Hepatocyte (in vitro differentiated cells): ENCODE data around the gene LRRC4. TPM values are rescaled to one million over a fixed set of nuclear protein-coding genes. Genes with fewer than 3 reads are reported as not detected.

ENCODE experiments used
- DNase-seq: peaks from one replicate; pipeline ENCODE4 v3.0.0-alpha.2; 2016; ENCODE audit warnings: low spot score
- H2AFZ ChIP-seq: fragments of 200-600 bp; sonication (generic); 2 replicates; pipeline ENCODE4 v1.6.0; 2016; ENCODE audit warnings: antibody characterized with exemption, mild to moderate bottlenecking
- H3K27ac ChIP-seq: fragments of 200-600 bp; sonication (generic); 2 replicates; pipeline ENCODE4 v1.5.1; 2016; ENCODE audit warnings: mild to moderate bottlenecking
- H3K27me3 ChIP-seq: fragments of 200-600 bp; sonication (generic); 2 replicates; pipeline ENCODE4 v1.6.1; 2016
- H3K36me3 ChIP-seq: fragments of 200-600 bp; sonication (generic); replicated peaks from 2 replicates; pipeline ENCODE4 v1.5.1; 2016; ENCODE audit warnings: low read depth; ENCODE audit not compliant: insufficient read depth
- H3K4me1 ChIP-seq: fragments of 200-600 bp; sonication (generic); 2 replicates; pipeline ENCODE4 v1.5.1; 2016; ENCODE audit warnings: mild to moderate bottlenecking, moderate library complexity; ENCODE audit not compliant: insufficient read depth
- H3K4me2 ChIP-seq: fragments of 200-600 bp; sonication (generic); 2 replicates; pipeline ENCODE4 v1.6.0; 2016
- H3K4me3 ChIP-seq: fragments of 200-600 bp; sonication (generic); 2 replicates; pipeline ENCODE4 v1.5.1; 2016; ENCODE audit warnings: mild to moderate bottlenecking
- H3K79me2 ChIP-seq: fragments of 200-600 bp; sonication (generic); 2 replicates; pipeline ENCODE4 v1.6.0; 2017; ENCODE audit warnings: mild to moderate bottlenecking
- H3K9me2 ChIP-seq: fragments of 200-600 bp; sonication (generic); replicated peaks from 2 replicates; pipeline ENCODE4 v1.6.0; 2017; ENCODE audit warnings: mild to moderate bottlenecking; ENCODE audit not compliant: insufficient read depth
- H3K9me3 ChIP-seq: fragments of 200-600 bp; sonication (generic); 2 replicates; pipeline ENCODE4 v1.5.1; 2016; ENCODE audit warnings: low read depth, mild to moderate bottlenecking
- H4K20me1 ChIP-seq: fragments of 200-600 bp; sonication (generic); 2 replicates; pipeline ENCODE4 v1.6.0; 2016; ENCODE audit warnings: mild to moderate bottlenecking; ENCODE audit not compliant: insufficient read depth, poor library complexity, severe bottlenecking
- EZH2 ChIP-seq: fragments of 200-600 bp; sonication (generic); IDR thresholded peaks from 2 replicates; pipeline ENCODE4 v1.6.1; 2016; ENCODE audit warnings: antibody characterized with exemption, mild to moderate bottlenecking, borderline replicate concordance
- EZH2phosphoT487 ChIP-seq: fragments of 200-600 bp; sonication (generic); IDR thresholded peaks from one replicate; pipeline ENCODE4 v1.6.1; 2018; ENCODE audit warnings: antibody characterized with exemption, mild to moderate bottlenecking, low read depth, moderate library complexity; ENCODE audit not compliant: unreplicated experiment, severe bottlenecking
- WGBS: methylation state at CpG from one replicate; pipeline ENCODE4 v1.1.6; 2016; ENCODE audit warnings: low lambda C conversion rate; ENCODE audit errors: missing lambda C conversion rate; 5-methylcytosine and 5-hydroxymethylcytosine counted together
- polyA plus RNA-seq: library from polyadenylated mRNA; unstranded; fragments of >200 nt; fragmentation: Nextera tagmentation; extraction: Ambion mirVana; gene quantifications from 2 replicates; pipeline ENCODE4 v1.2.1, GENCODE V29; 2016
- total RNA-seq: library from RNA; depleted of rRNA; stranded (reverse); fragments of >200 nt; gene quantifications from 2 replicates; pipeline ENCODE4 v1.2.3, GENCODE V29; 2014
- TF ChIP-seq, protein P1 (sequence below): fragments of 200-600 bp; sonication (generic); IDR thresholded peaks from 2 replicates; pipeline ENCODE4 v1.5.1; 2016; ENCODE audit warnings: antibody characterized with exemption, mild to moderate bottlenecking; ENCODE audit not compliant: poor library complexity

LRRC4 gene
- total and polyA plus RNA-seq, 2 experiments from 2014 or later, result 3.9 to 15.1 TPM

DNA sequence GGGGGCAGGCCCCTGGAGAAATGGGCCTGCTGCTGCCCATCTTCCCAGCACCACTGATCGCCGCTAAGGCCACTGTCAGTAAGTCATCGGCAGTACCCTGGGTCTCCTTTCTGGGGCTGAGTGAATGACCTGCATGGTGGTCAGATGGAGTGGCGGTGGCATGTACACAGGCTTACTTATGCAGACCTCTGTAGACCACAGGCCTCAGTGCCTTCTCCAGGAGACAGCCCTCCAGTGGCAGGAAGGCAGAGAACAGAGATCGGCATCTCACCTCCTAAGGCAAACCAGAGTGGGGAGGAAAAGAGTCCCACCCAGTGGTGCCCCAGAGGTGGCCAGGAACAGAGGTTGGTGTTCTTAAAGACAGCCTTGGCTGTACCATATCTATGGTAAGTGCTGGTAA, 22.8 kb upstream of the LRRC4 start:
- peaks cover 6% of the 10 kb centered on the region for H4K20me1 ChIP-seq
- H3K4me1 ChIP-seq, result no peaks in the 10 kb centered on the region
- H3K9me2 ChIP-seq, result no peaks in the 10 kb centered on the region
- H3K4me2 ChIP-seq, result no peak overlapping the region
- TF ChIP-seq EZH2, result no peak
- TF ChIP-seq, protein P1, sequence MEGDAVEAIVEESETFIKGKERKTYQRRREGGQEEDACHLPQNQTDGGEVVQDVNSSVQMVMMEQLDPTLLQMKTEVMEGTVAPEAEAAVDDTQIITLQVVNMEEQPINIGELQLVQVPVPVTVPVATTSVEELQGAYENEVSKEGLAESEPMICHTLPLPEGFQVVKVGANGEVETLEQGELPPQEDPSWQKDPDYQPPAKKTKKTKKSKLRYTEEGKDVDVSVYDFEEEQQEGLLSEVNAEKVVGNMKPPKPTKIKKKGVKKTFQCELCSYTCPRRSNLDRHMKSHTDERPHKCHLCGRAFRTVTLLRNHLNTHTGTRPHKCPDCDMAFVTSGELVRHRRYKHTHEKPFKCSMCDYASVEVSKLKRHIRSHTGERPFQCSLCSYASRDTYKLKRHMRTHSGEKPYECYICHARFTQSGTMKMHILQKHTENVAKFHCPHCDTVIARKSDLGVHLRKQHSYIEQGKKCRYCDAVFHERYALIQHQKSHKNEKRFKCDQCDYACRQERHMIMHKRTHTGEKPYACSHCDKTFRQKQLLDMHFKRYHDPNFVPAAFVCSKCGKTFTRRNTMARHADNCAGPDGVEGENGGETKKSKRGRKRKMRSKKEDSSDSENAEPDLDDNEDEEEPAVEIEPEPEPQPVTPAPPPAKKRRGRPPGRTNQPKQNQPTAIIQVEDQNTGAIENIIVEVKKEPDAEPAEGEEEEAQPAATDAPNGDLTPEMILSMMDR, result no peak
- TF ChIP-seq EZH2phosphoT487, result no peak
- H3K79me2 ChIP-seq, result no peaks in the 10 kb centered on the region
- 95% methylated on average over 5 of the region's 5 CpGs for WGBS
- no peaks in the 10 kb centered on the region for H3K27me3 ChIP-seq
- H3K4me3 ChIP-seq, result no peak overlapping the region
- H3K9me3 ChIP-seq, result no peaks in the 10 kb centered on the region
- DNase-seq, result no peak
- H3K27ac ChIP-seq, result no peak overlapping the region
- no peaks in the 10 kb centered on the region for H3K36me3 ChIP-seq
- H2AFZ ChIP-seq, result no peak overlapping the region

DNA sequence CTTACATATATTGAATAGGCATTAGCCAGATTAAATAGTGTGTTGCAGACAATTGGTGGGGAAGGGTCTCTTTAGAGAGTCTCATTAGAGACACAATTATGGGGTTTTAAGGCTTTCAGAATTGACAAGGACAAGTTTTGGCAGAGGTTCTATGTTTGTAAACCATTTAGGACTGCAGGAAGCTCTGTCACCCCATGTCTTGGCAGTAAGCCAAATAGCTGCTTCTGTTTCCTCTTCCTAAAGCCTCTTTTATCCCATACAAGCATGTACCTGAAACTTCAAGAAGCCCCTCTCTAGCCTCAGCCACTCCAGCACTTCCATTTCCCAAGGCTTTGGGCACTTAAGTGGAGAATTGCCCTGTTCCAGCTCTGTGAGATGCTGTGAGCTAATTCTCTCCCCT, 21.8 kb upstream of the LRRC4 start:
- peaks cover 10% of the 10 kb centered on the region for H4K20me1 ChIP-seq
- no peak for DNase-seq
- TF ChIP-seq EZH2phosphoT487 (no peak), EZH2 (no peak)
- TF ChIP-seq, protein P1, result no peak

DNA sequence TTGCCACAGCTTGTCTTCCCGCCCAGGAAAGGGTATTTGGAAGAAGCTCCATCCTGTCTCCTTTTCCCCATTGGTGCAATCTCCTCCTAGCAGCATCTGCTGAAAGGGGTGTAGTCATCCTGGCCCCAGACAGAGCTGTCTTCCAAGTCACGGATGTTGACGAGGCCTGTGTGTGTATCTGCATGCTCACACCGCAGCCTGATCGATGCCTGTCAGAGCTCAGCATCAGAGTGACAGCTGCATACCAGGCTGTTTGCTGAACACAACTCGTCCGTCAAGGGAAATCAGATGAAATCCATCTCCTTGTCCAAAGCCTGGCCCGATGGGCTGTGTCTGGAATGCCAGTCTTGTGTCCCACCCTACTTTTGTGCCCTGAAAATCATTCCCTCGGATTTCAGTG, 21.2 kb upstream of the LRRC4 start:
- no peaks in the 10 kb centered on the region for H3K4me1 ChIP-seq
- H3K36me3 ChIP-seq, result no peaks in the 10 kb centered on the region
- H4K20me1 ChIP-seq, result peaks cover 10% of the 10 kb centered on the region
- no peaks in the 10 kb centered on the region for H3K27me3 ChIP-seq
- no peak overlapping the region for H3K4me2 ChIP-seq
- H3K79me2 ChIP-seq, result no peaks in the 10 kb centered on the region
- TF ChIP-seq EZH2 (no peak), EZH2phosphoT487 (no peak)
- TF ChIP-seq, protein P1, result no peak
- H3K9me2 ChIP-seq, result no peaks in the 10 kb centered on the region
- 96% methylated on average over 9 of the region's 9 CpGs for WGBS
- H2AFZ ChIP-seq, result no peak overlapping the region
- DNase-seq, result no peak
- H3K27ac ChIP-seq, result no peak overlapping the region
- H3K9me3 ChIP-seq, result no peaks in the 10 kb centered on the region
- no peak overlapping the region for H3K4me3 ChIP-seq

More for the DNA sequence above, 21.8 kb upstream of the LRRC4 start:
- Histone ChIP-seq H3K4me1 (no peaks in the 10 kb centered on the region), H2AFZ (no peak overlapping the region), H3K27ac (no peak overlapping the region), H3K4me3 (no peak overlapping the region), H3K9me2 (no peaks in the 10 kb centered on the region), H3K36me3 (no peaks in the 10 kb centered on the region), H3K4me2 (no peak overlapping the region), H3K79me2 (no peaks in the 10 kb centered on the region), H3K27me3 (no peaks in the 10 kb centered on the region), H3K9me3 (no peaks in the 10 kb centered on the region)

DNA sequence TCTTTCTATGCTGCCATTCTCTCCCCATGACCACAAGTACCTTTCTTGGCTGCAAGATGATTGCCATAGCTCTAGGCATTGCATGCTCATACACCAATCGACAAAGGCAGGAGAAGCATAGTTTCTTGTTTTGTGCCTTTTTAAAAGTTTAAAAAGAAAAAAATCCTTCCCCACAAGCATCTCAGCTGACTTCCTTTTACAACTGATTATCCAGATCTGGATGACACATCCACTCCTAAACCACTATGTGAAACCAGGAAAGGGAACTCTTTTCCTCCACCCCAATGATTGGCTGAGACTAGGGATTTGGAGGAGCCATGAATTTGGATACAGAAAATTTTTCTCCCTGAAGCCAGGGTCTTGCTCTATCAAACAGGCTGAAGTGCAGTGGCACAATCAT, 14.5 kb upstream of the LRRC4 start:
- peaks cover 16% of the 10 kb centered on the region for H4K20me1 ChIP-seq
- no peaks in the 10 kb centered on the region for H3K4me1 ChIP-seq
- no peak for DNase-seq
- H3K79me2 ChIP-seq, result peaks cover 3% of the 10 kb centered on the region
- H3K36me3 ChIP-seq, result no peaks in the 10 kb centered on the region
- no peak overlapping the region for H2AFZ ChIP-seq
- no peaks in the 10 kb centered on the region for H3K27me3 ChIP-seq
- no peaks in the 10 kb centered on the region for H3K9me2 ChIP-seq
- no peaks in the 10 kb centered on the region for H3K9me3 ChIP-seq
- 89% methylated on average over 1 of the region's 1 CpG for WGBS
- no peak for TF ChIP-seq EZH2
- TF ChIP-seq, protein P1, result no peak
- no peak for TF ChIP-seq EZH2phosphoT487
- no peak overlapping the region for H3K4me2 ChIP-seq
- H3K27ac ChIP-seq, result no peak overlapping the region
- no peak overlapping the region for H3K4me3 ChIP-seq
